ENCODE measurements around the gene FFAR1.

The FFAR1 gene

DNA sequence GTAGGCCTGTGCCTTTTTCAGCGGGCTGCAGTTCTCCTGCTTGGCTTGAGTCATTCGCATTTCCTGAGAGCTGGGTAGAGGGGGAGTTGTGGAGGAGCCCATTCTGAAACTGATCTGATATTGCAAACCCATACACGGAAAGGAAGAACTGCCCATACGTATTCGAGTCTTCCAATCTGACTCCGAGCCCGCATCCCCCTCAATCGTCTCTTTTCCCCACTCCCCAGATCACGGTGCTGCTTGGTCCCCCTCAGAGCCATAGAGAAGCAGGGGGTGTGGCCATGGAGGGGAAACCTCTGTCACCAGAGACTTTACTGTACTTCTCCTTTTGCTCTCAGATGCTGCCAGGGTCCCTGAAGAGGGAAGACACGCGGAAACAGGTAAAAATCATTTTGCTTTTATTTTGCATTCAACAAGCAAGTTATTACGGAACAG, 18.8 kb upstream of the FFAR1 start, which contains the start of gene CD22:
TSS of gene CD22 (plus strand) at position 337 of the 435 bp plus-strand sequence. CDS start 2,854 bp downstream, outside the sequence.
- TF ChIP-seq, protein P1, sequence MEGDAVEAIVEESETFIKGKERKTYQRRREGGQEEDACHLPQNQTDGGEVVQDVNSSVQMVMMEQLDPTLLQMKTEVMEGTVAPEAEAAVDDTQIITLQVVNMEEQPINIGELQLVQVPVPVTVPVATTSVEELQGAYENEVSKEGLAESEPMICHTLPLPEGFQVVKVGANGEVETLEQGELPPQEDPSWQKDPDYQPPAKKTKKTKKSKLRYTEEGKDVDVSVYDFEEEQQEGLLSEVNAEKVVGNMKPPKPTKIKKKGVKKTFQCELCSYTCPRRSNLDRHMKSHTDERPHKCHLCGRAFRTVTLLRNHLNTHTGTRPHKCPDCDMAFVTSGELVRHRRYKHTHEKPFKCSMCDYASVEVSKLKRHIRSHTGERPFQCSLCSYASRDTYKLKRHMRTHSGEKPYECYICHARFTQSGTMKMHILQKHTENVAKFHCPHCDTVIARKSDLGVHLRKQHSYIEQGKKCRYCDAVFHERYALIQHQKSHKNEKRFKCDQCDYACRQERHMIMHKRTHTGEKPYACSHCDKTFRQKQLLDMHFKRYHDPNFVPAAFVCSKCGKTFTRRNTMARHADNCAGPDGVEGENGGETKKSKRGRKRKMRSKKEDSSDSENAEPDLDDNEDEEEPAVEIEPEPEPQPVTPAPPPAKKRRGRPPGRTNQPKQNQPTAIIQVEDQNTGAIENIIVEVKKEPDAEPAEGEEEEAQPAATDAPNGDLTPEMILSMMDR (IDR thresholded peaks at IDR 0.05): no peak

- TF ChIP-seq, protein P1 (IDR thresholded peaks at IDR 0.05): no peak
Observed at GRCh38 chr19:35329323-35329722, 18.4 kb upstream of the FFAR1 start.

- TF ChIP-seq, protein P1 (IDR thresholded peaks at IDR 0.05): no peak
Observed at GRCh38 chr19:35330475-35330874, 17.2 kb upstream of the FFAR1 start.

GRCh38 chr19:35331551-35332214, 16.0 kb upstream of the FFAR1 start:
- TF ChIP-seq, protein P1 (IDR thresholded peaks at IDR 0.05): no peak

DNA sequence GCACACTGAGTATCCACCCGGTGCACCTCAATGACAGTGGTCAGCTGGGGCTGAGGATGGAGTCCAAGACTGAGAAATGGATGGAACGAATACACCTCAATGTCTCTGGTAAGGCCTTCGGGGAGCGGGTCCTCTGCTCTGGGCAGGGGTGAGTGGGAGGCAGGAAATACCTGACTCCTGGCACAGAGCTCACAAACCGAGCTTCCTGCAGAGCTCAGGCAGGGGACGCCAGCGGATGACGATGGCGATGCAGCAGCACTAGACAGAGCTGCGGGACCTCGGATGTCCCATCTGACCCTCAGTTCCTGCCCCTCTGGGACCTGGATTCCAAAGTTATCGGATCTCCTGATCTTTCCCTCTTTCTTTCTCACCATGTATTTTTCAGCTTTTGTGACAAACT, 14.9 kb upstream of the FFAR1 start:
- TF ChIP-seq, protein P1 (IDR thresholded peaks at IDR 0.05): no peak

- TF ChIP-seq, protein P1 (IDR thresholded peaks at IDR 0.05): no peak
Observed at GRCh38 chr19:35334144-35334753, 13.5 kb upstream of the FFAR1 start.

DNA sequence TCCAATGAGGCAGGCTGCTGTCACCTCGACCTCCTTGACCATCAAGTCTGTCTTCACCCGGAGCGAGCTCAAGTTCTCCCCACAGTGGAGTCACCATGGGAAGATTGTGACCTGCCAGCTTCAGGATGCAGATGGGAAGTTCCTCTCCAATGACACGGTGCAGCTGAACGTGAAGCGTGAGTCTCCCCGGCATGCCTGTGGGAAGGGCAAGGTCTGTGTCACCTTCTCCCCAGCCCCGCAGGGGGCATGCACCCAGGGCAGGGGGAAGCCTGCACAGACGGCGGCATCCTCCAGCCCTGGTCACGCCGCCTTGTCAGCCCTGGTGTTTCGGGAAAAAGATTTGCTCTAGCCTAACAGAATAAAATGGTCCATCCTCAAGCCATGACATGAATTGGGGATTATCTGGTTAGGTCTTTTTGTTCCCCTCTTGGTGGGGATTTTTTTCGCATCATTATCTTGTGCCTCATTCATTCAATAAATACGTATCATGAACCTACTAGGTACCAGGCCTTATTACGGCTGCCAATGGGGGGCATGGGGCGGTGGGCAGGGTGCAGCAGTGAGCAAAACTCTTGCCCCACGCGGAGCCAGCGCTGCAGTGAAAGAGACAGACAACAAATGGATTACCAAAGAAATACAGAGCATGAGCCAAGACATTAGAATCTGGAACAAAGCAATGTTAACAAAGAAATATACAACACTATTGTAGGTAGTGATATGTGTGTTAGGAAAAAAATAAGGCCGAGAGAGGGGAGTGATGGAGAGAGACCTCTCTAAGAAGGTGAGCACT, 11.3 kb upstream of the FFAR1 start:
- TF ChIP-seq, protein P1 (IDR thresholded peaks at IDR 0.05): no peak
